HEK293T (cell line): ENCODE results near the gene BEST4.

Experiments
- CTCF ChIA-PET: fragments of 350-600 bp; formaldehyde crosslinking; extraction: SDS; loops from one replicate; lab custom pipeline; 2021; ENCODE audit warnings: antibody characterized with exemption, inconsistent platforms; lab: Yijun Ruan, JAX
- POLR2A ChIA-PET: fragments of 350-600 bp; formaldehyde crosslinking; extraction: SDS; loops from one replicate; lab custom pipeline; 2020; ENCODE audit warnings: antibody characterized with exemption, inconsistent platforms; lab: Yijun Ruan, JAX
- DNase-seq: peaks from one replicate; pipeline ENCODE4 v3.0.0; 2012; ENCODE audit warnings: mixed read lengths; ENCODE audit errors: extremely low spot score
- ARNT ChIP-seq: fragments of 450-650 bp; IDR thresholded peaks from 2 replicates; pipeline ENCODE4 v1.6.1; 2017; ENCODE audit warnings: mild to moderate bottlenecking
- BHLHE40 ChIP-seq: fragments of 450-650 bp; IDR thresholded peaks from 2 replicates; pipeline ENCODE4 v1.6.1; 2016; ENCODE audit warnings: mild to moderate bottlenecking, moderate library complexity, borderline replicate concordance
- CTBP1 ChIP-seq: fragments of 450-650 bp; IDR thresholded peaks from 2 replicates; pipeline ENCODE4 v1.6.1; 2016; ENCODE audit warnings: borderline replicate concordance
- ELF4 ChIP-seq: fragments of 450-650 bp; IDR thresholded peaks from 2 replicates; pipeline ENCODE4 v1.6.1; 2017; ENCODE audit warnings: antibody characterized with exemption
- FOXA1 ChIP-seq: fragments of 450-650 bp; IDR thresholded peaks from 2 replicates; pipeline ENCODE4 v1.6.1; 2016; ENCODE audit warnings: mild to moderate bottlenecking
- FOXK2 ChIP-seq: fragments of 450-650 bp; IDR thresholded peaks from 2 replicates; pipeline ENCODE4 v1.6.1; 2016; ENCODE audit warnings: mild to moderate bottlenecking
- FOXM1 ChIP-seq: fragments of 450-650 bp; IDR thresholded peaks from 2 replicates; pipeline ENCODE4 v1.6.1; 2017; ENCODE audit warnings: mild to moderate bottlenecking, borderline replicate concordance
- HDGF ChIP-seq: fragments of 450-650 bp; IDR thresholded peaks from 2 replicates; pipeline ENCODE4 v1.6.1; 2017; ENCODE audit warnings: antibody characterized with exemption, borderline replicate concordance
- L3MBTL2 ChIP-seq: fragments of 450-650 bp; conservative IDR thresholded peaks from 2 replicates; pipeline ENCODE4 v1.6.1; 2016; ENCODE audit warnings: mild to moderate bottlenecking
- LEF1 ChIP-seq: fragments of 450-650 bp; IDR thresholded peaks from 2 replicates; pipeline ENCODE4 v1.6.1; 2017; ENCODE audit warnings: mild to moderate bottlenecking, borderline replicate concordance
- NFRKB ChIP-seq: fragments of 450-650 bp; IDR thresholded peaks from 2 replicates; pipeline ENCODE4 v1.6.1; 2016; ENCODE audit warnings: mild to moderate bottlenecking, moderate library complexity
- SP1 ChIP-seq: fragments of 450-650 bp; IDR thresholded peaks from 2 replicates; pipeline ENCODE4 v1.6.1; 2017
- SUZ12 ChIP-seq: fragments of 450-650 bp; IDR thresholded peaks from 2 replicates; pipeline ENCODE4 v1.6.1; 2016; ENCODE audit warnings: mild to moderate bottlenecking
- TARDBP ChIP-seq: fragments of 450-650 bp; IDR thresholded peaks from 2 replicates; pipeline ENCODE4 v1.6.1; 2016
- ZNF384 ChIP-seq: fragments of 450-650 bp; IDR thresholded peaks from 2 replicates; pipeline ENCODE4 v1.6.1; 2016
- TF ChIP-seq, protein P1 (sequence below): fragments of 450-650 bp; IDR thresholded peaks from 2 replicates; pipeline ENCODE4 v1.6.1; 2016

Gene BEST4

DNA sequence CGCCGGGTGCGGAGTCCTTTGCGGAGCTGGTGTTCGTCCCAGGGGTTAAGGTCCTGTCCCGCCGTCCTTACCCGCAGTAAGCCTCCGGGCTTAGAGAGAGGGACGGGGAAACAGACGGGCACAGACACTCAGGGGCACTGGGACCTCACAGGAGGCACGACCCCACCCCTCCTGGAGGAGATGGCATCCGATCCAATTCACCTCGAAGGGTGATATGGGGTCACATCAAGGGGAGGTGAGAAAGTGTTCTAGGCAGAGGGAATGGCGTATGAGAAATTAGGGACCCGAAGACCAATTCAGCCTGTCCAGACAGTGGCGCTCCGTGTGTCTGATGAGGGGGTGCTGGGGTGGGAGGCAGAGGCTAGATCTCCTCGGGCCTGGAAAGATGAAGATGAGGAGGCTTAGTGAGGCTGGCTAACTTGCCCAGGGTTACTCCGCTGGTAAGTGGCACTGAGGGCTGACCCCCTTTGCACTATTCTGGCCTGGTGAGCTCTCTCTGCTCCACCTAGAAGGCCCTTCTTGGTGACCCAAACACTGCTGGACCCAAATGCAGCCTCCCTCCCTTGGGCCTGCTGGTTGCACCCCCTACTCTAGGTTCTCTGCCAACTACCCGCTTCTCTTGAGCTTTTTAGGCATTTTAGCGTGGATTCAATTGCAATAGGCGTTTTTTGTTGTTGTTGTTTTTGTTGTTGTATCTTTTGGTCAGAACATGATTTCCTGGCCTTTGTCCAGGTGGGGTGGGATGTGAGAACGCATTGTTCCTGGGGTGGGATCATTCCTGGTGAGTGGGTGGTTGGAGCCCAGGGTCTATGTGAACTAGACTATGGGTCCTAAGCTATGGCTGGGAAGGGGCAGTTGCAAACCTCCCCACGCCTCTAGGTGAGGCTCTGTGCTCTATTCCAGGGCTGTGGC lies 32.6 kb upstream of the BEST4 start:
- DNase-seq, result no peak
- CTCF ChIA-PET, result interaction anchor here (0.7 to 1.4 kb wide), 5 partner anchors 9 to 27 kb away, joined by 3 to 8 read pairs (median 4); partner anchors contain the start of gene PLK3
- POLR2A ChIA-PET, result interaction anchor here (1.0 to 6.8 kb wide), 10 partner anchors 10 to 520 kb away, joined by 3 to 137 read pairs (median 9); partner anchors contain the start of genes BTBD19, DYNLT4, EIF2B3 and MUTYH
- TF ChIP-seq LEF1 (no peak), L3MBTL2 (no peak), TARDBP (no peak), BHLHE40 (no peak), SUZ12 (no peak), ZNF384 (no peak), NFRKB (no peak), FOXA1 (no peak), SP1 (no peak), ELF4 (no peak), FOXK2 (no peak), CTBP1 (no peak), HDGF (no peak), ARNT (no peak), FOXM1 (no peak)
- TF ChIP-seq, protein P1, sequence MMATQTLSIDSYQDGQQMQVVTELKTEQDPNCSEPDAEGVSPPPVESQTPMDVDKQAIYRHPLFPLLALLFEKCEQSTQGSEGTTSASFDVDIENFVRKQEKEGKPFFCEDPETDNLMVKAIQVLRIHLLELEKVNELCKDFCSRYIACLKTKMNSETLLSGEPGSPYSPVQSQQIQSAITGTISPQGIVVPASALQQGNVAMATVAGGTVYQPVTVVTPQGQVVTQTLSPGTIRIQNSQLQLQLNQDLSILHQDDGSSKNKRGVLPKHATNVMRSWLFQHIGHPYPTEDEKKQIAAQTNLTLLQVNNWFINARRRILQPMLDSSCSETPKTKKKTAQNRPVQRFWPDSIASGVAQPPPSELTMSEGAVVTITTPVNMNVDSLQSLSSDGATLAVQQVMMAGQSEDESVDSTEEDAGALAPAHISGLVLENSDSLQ, result no peak

DNA sequence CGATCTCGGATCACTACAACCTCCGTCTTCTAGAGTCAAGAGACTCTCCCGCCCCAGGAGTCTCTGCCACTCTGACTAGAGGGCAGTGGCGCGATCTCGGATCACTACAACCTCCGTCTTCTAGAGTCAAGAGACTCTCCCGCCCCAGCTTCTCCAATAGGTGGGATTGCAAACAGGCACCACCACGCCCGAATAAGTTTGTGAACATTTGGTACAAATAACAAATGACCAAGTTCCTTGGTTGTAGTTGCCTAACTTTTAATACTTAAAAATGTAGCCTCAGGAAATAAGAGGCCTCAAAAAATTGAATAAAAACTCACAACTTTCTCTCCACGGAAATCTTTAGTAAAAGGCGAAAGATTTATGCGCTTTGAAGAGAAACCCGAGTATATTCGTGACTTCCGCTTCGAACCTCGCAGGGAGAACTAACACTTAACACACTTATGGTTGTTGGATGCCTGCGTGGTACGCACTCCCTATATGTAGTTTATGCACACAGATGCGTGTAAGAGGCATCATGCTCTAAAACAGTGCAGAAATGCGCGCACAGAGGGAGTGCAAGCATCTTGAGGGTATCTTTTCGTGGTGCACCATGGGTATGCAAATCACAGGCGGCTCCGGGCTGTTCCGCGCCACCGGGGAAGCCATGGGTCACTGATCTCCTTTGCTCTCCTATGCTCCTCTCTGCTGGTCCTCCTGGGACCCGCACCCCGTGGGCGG lies 31.8 kb upstream of the BEST4 start:
- POLR2A ChIA-PET, result interaction anchor here (0.6 to 6.8 kb wide), 37 partner anchors 11 to 1113 kb away, joined by 3 to 137 read pairs (median 4); partner anchors contain the start of genes BEST4, BTBD19, DYNLT4 and EIF2B3
- peak; percentile 85 for DNase-seq

DNA sequence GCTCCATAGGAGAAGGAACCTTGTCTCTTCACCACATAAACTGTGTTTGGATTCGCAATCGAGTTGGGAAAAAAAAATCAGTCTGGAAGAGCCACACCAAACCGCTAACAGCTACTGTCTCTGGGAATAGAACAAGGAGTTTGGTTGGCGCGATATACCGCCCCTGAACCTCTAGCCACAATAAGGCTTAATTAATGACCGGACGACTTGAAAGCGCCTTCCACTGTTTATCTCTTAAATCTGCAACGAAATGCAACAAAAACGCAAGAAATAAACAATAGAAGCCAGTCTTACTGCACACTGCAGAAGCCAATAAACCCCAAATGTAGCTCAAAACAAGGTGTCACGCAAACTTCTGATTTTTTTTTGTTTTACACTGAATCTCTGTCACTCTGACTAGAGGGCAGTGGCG lies 31.2 kb upstream of the BEST4 start:
- ChIA-PET CTCF (interaction anchor here (0.6 to 1.4 kb wide), 6 partner anchors 19 to 574 kb away, joined by 3 to 8 read pairs (median 4); partner anchors contain the start of gene PLK3), POLR2A (interaction anchor here (0.6 to 6.8 kb wide), 34 partner anchors 11 to 1112 kb away, joined by 3 to 137 read pairs (median 4); partner anchors contain the start of genes BEST4, BTBD19, DYNLT4 and EIF2B3)
- TF ChIP-seq ZNF384, result peak; percentile 75; the same call in 1 of the 2 replicates
- TF ChIP-seq ELF4, result no peak
- DNase-seq, result peak; percentile 34

More for the DNA sequence above, 31.8 kb upstream of the BEST4 start:
- peak; percentile 65; the same call in 1 of the 2 replicates for TF ChIP-seq ARNT
- no peak for TF ChIP-seq FOXA1
- TF ChIP-seq, protein P1, result peak; percentile 75
- TF ChIP-seq L3MBTL2, result no peak
- peak; percentile 60; the same call in 1 of the 2 replicates for TF ChIP-seq NFRKB
- no peak for TF ChIP-seq SP1
- peak; percentile 99 for TF ChIP-seq ELF4
- peak; percentile 46; the same call in 1 of the 2 replicates for TF ChIP-seq BHLHE40
- TF ChIP-seq FOXM1, result peak; percentile 38; the same call in 1 of the 2 replicates
- peak; percentile 78 for TF ChIP-seq SUZ12
- no peak for TF ChIP-seq ZNF384
- peak; percentile 70; the same call in 1 of the 2 replicates for TF ChIP-seq TARDBP
- no peak for TF ChIP-seq HDGF
- peak; percentile 65; the same call in 1 of the 2 replicates for TF ChIP-seq FOXK2
- no peak for TF ChIP-seq LEF1
- TF ChIP-seq CTBP1, result peak; percentile 48
- CTCF ChIA-PET, result interaction anchor here (0.6 to 1.4 kb wide), 5 partner anchors 20 to 574 kb away, joined by 3 to 8 read pairs (median 4); partner anchors contain the start of gene PLK3

DNA sequence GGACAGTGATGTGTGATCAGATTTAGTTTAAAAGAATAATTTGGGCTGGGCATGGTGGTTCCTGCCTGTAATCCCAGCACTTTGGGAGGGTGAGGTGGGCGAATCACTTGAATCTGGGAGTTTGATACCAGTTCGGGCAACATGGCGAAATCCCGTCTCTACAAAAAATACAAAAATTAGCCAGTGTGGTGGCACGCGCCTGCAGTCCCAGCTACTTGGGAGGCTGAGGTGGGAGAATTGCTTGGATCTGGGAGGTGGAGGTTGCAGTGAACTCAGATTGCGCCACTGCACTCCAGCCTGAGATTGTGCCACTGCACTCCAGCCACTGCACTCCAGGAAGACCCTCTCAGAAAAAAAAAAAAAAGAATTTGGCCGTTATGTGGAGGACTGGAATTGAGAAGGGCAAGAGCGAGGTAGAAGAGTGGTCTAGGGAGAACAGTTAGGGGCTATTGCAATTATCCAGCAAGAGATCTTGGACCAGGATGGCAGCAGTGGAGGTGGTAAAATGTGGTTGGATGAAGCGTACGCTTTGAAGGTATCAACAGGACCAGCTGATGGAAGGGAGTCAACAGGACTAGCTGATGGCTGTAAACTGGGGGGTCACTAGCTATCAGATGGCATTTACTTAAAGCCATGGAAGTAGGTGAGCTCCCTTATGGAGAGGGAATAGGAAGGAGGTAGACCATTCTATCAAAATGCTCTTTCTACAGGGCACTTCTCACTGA lies 30.0 kb upstream of the BEST4 start:
- POLR2A ChIA-PET, result interaction anchor here (1.6 to 6.8 kb wide), 3 partner anchors 9 to 96 kb away, joined by 8 to 137 read pairs (median 60); partner anchors contain the start of genes BTBD19, DYNLT4 and PLK3
- CTCF ChIA-PET, result interaction anchor here (0.7 kb wide), 1 partner anchor 25 kb away, joined by 3 read pairs; no protein-coding TSS in a partner anchor

More for the DNA sequence above, 30.0 kb upstream of the BEST4 start:
- no peak for DNase-seq
- TF ChIP-seq ELF4 (no peak), FOXA1 (no peak), LEF1 (no peak), ZNF384 (no peak), SP1 (no peak), FOXM1 (no peak), ARNT (no peak), FOXK2 (no peak)
- TF ChIP-seq, protein P1, result no peak
